ENCODE measurements around the gene STK33. TPM values are rescaled to one million over a fixed set of nuclear protein-coding genes. Genes with fewer than 3 reads are reported as not detected.

STK33 gene
- total RNA-seq, 1 donor from 2014 or later, result 11.5 TPM

- peak in 1 of 2 donors; percentile 54 for DNase-seq (ENCODE audit: extremely low spot score in 2 of 2)
- TF ChIP-seq POLR2A (IDR thresholded peaks at IDR 0.05), result no peak
- TF ChIP-seq CTCF (IDR thresholded peaks at IDR 0.05), result no peak
- Histone ChIP-seq H3K9me3 (no peaks in the 10 kb centered on the region), H3K27ac (no peak overlapping the region), H3K27me3 (no peaks in the 10 kb centered on the region), H3K4me1 (no peaks in the 10 kb centered on the region), H3K4me3 (no peak overlapping the region), H3K36me3 (no peaks in the 10 kb centered on the region)
- intact Hi-C loops (cut with DNase I), result no loop called here
Measured at GRCh38 chr11:8382436-8383053, 211.5 kb downstream of the STK33 start.

- Histone ChIP-seq H3K27me3 (no peaks in the 10 kb centered on the region), H3K9me3 (no peaks in the 10 kb centered on the region), H3K4me1 (no peaks in the 10 kb centered on the region), H3K4me3 (no peak overlapping the region), H3K36me3 (no peaks in the 10 kb centered on the region), H3K27ac (no peak overlapping the region)
- DNase-seq (ENCODE audit: extremely low spot score in 2 of 2), result peak in 1 of 2 donors; percentile 71
- intact Hi-C loops (cut with DNase I), result no loop called here
- TF ChIP-seq CTCF (IDR thresholded peaks at IDR 0.05) (no peak), POLR2A (IDR thresholded peaks at IDR 0.05) (no peak), POLR2AphosphoS5 (IDR thresholded peaks at IDR 0.05; ENCODE audit: insufficient read depth in 1 of 2, low read depth in 1 of 2) (no peak)
Measured at GRCh38 chr11:8381871-8382396, 212.1 kb downstream of the STK33 start.

- Histone ChIP-seq H3K4me1 (no peaks in the 10 kb centered on the region), H3K36me3 (no peaks in the 10 kb centered on the region), H3K9me3 (no peaks in the 10 kb centered on the region), H3K27me3 (no peaks in the 10 kb centered on the region), H3K4me3 (no peak overlapping the region), H3K27ac (no peak overlapping the region)
- peak in 1 of 2 donors; percentile 79 for DNase-seq (ENCODE audit: extremely low spot score in 2 of 2)
- TF ChIP-seq CTCF (IDR thresholded peaks at IDR 0.05), result no peak
- TF ChIP-seq POLR2AphosphoS5 (IDR thresholded peaks at IDR 0.05; ENCODE audit: insufficient read depth in 1 of 2, low read depth in 1 of 2), result no peak
- TF ChIP-seq POLR2A (IDR thresholded peaks at IDR 0.05), result no peak
- intact Hi-C loops (cut with DNase I), result no loop called here
Measured at GRCh38 chr11:8381343-8381742, 212.7 kb downstream of the STK33 start.

- Histone ChIP-seq H3K27ac (no peak overlapping the region), H3K36me3 (no peaks in the 10 kb centered on the region), H3K9me3 (no peaks in the 10 kb centered on the region), H3K4me3 (no peak overlapping the region), H3K27me3 (no peaks in the 10 kb centered on the region), H3K4me1 (no peaks in the 10 kb centered on the region)
- no peak for DNase-seq (ENCODE audit: extremely low spot score in 2 of 2)
- TF ChIP-seq POLR2A (IDR thresholded peaks at IDR 0.05) (no peak), POLR2AphosphoS5 (IDR thresholded peaks at IDR 0.05; ENCODE audit: insufficient read depth in 1 of 2, low read depth in 1 of 2) (no peak), CTCF (IDR thresholded peaks at IDR 0.05) (no peak)
- intact Hi-C loops (cut with DNase I), result no loop called here
Measured at GRCh38 chr11:8375932-8376331, 218.1 kb downstream of the STK33 start.

- DNase-seq (ENCODE audit: extremely low spot score in 2 of 2), result no peak
- no peaks in the 10 kb centered on the region for H3K27me3 ChIP-seq
- H3K36me3 ChIP-seq, result no peaks in the 10 kb centered on the region
- H3K27ac ChIP-seq, result no peak overlapping the region
- no peaks in the 10 kb centered on the region for H3K4me1 ChIP-seq
- intact Hi-C loops (cut with DNase I), result no loop called here
- no peaks in the 10 kb centered on the region for H3K9me3 ChIP-seq
- H3K4me3 ChIP-seq, result no peak overlapping the region
- TF ChIP-seq POLR2A (IDR thresholded peaks at IDR 0.05) (no peak), POLR2AphosphoS5 (IDR thresholded peaks at IDR 0.05; ENCODE audit: insufficient read depth in 1 of 2, low read depth in 1 of 2) (no peak), CTCF (IDR thresholded peaks at IDR 0.05) (no peak)
Measured at GRCh38 chr11:8375460-8375859, 218.6 kb downstream of the STK33 start.

All from vagina (tissue), 2 donors.